Measurements from ENCODE around the gene CCDC40.

Gene CCDC40

DNA sequence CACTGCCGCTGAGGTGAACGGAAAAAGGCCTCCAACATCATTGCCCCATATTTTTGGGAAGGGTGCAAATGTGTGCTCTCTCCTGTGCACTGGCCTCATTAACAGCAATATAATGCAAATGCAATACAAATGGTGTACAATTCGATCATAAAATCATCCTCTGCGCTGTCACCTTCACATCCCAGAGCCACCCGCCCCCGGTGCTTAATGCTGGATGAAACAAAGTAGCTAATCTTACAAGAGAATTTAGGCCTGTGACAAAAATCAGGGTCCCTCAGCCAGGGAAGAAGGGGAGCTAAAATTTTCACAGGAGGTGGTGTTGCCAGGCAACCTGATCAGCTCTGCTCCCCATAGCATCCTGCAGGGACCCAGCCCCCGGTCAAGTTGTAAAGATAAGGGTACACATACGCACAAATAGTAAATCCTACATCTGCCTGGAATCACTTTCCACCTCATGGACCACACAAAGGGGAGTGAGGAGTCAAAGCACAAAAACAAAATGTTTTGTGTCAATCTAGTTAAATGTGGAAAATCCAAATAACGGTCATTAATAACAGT is 3.7 kb upstream of the CCDC40 start:
- no peak overlapping the region for H3K4me2 ChIP-seq
- no peak overlapping the region for H3K27ac ChIP-seq
- TF ChIP-seq CTCF (conservative IDR thresholded peaks at IDR 0.05; ENCODE audit: low read depth, low read length) = no peak

GRCh38 chr17:80033840-80034239 is 2.6 kb upstream of the CCDC40 start:
- peaks cover 39% of the 10 kb centered on the region for H3K4me1 ChIP-seq (ENCODE audit: low read depth, poor library complexity, severe bottlenecking)
- H3K36me3 ChIP-seq (ENCODE audit: insufficient read depth) = no peaks in the 10 kb centered on the region
- H4K20me1 ChIP-seq (ENCODE audit: insufficient read depth) = no peaks in the 10 kb centered on the region
- no peak overlapping the region for H3K27ac ChIP-seq
- H3K79me2 ChIP-seq (ENCODE audit: insufficient read depth, low read depth) = no peaks in the 10 kb centered on the region
- H3K4me3 ChIP-seq (IDR thresholded peaks at IDR 0.05; ENCODE audit: insufficient read depth, low read depth, low read length) = no peak overlapping the region
- peaks cover 8% of the 10 kb centered on the region; the same call in 1 of the 2 replicates for H3K27me3 ChIP-seq (ENCODE audit: insufficient read depth, low read depth)
- no peak overlapping the region for H2AFZ ChIP-seq (ENCODE audit: low read depth)
- H3K9ac ChIP-seq = no peak overlapping the region
- H3K4me2 ChIP-seq = no peak overlapping the region
- no peak for TF ChIP-seq CTCF (conservative IDR thresholded peaks at IDR 0.05; ENCODE audit: low read depth, low read length)

More for the DNA sequence above, 3.7 kb upstream of the CCDC40 start:
- Histone ChIP-seq H3K9ac (no peak overlapping the region), H3K79me2 (ENCODE audit: insufficient read depth, low read depth) (no peaks in the 10 kb centered on the region), H3K27me3 (ENCODE audit: insufficient read depth, low read depth) (peaks cover 8% of the 10 kb centered on the region; the same call in 1 of the 2 replicates), H3K36me3 (ENCODE audit: insufficient read depth) (no peaks in the 10 kb centered on the region), H3K4me3 (IDR thresholded peaks at IDR 0.05; ENCODE audit: insufficient read depth, low read depth, low read length) (no peak overlapping the region), H2AFZ (ENCODE audit: low read depth) (no peak overlapping the region), H4K20me1 (ENCODE audit: insufficient read depth) (no peaks in the 10 kb centered on the region), H3K4me1 (ENCODE audit: low read depth, poor library complexity, severe bottlenecking) (peaks cover 50% of the 10 kb centered on the region)

- no peak overlapping the region for H3K4me3 ChIP-seq (IDR thresholded peaks at IDR 0.05; ENCODE audit: insufficient read depth, low read depth, low read length)
- H3K4me1 ChIP-seq (ENCODE audit: low read depth, poor library complexity, severe bottlenecking) = peaks cover 27% of the 10 kb centered on the region
- H3K79me2 ChIP-seq (ENCODE audit: insufficient read depth, low read depth) = no peaks in the 10 kb centered on the region
- H3K4me2 ChIP-seq = peak overlapping the region; percentile 83
- peaks cover 8% of the 10 kb centered on the region; the same call in 1 of the 2 replicates for H3K27me3 ChIP-seq (ENCODE audit: insufficient read depth, low read depth)
- H3K36me3 ChIP-seq (ENCODE audit: insufficient read depth) = no peaks in the 10 kb centered on the region
- H2AFZ ChIP-seq (ENCODE audit: low read depth) = peak overlapping the region; percentile 67; the same call in 1 of the 2 replicates
- TF ChIP-seq CTCF (conservative IDR thresholded peaks at IDR 0.05; ENCODE audit: low read depth, low read length) = no peak
- no peaks in the 10 kb centered on the region for H4K20me1 ChIP-seq (ENCODE audit: insufficient read depth)
- H3K27ac ChIP-seq = no peak overlapping the region
- peak overlapping the region; percentile 28; the same call in 1 of the 2 replicates for H3K9ac ChIP-seq
Measured at GRCh38 chr17:80034791-80035686, 1.4 kb upstream of the CCDC40 start.

- peak within 1 kb of the TSS; percentile 54 for H3K27ac ChIP-seq
- peak within 1 kb of the TSS; percentile 97 for H2AFZ ChIP-seq (ENCODE audit: low read depth)
- H3K36me3 ChIP-seq (ENCODE audit: insufficient read depth) = no peaks in the 10 kb centered on the region
Measured at GRCh38 chr17:80035687-80035936, 830 bp upstream of the CCDC40 start, which contains the start of gene TBC1D16. Gene TBC1D16, minus strand, starts transcription at chr17:80035872. Its CDS starts 22,325 bp downstream, at chr17:80013547.

More at GRCh38 chr17:80035687-80035936, 830 bp upstream of the CCDC40 start, which contains the start of gene TBC1D16:
- Histone ChIP-seq H3K79me2 (ENCODE audit: insufficient read depth, low read depth) (no peaks in the 10 kb centered on the region), H3K4me1 (ENCODE audit: low read depth, poor library complexity, severe bottlenecking) (peaks cover 22% of the 10 kb centered on the region), H3K4me3 (IDR thresholded peaks at IDR 0.05; ENCODE audit: insufficient read depth, low read depth, low read length) (no peak within 1 kb of the TSS), H4K20me1 (ENCODE audit: insufficient read depth) (no peaks in the 10 kb centered on the region), H3K4me2 (peak within 1 kb of the TSS; percentile 100), H3K27me3 (ENCODE audit: insufficient read depth, low read depth) (peaks cover 8% of the 10 kb centered on the region; the same call in 1 of the 2 replicates), H3K9ac (peak within 1 kb of the TSS; percentile 75)
- TF ChIP-seq CTCF (conservative IDR thresholded peaks at IDR 0.05; ENCODE audit: low read depth, low read length) = no peak
